C4-2B (cell line): Measurements from ENCODE around the gene TOB1.

Experiments
- ZFX ChIP-seq: fragments of 450-650 bp; IDR thresholded peaks from 2 replicates; pipeline ENCODE4 v1.6.1; 2017
- TF ChIP-seq, protein P1 (sequence below): fragments of 450-650 bp; conservative IDR thresholded peaks from 2 replicates; pipeline ENCODE4 v1.5.1; 2017; ENCODE audit warnings: mild to moderate bottlenecking

DNA sequence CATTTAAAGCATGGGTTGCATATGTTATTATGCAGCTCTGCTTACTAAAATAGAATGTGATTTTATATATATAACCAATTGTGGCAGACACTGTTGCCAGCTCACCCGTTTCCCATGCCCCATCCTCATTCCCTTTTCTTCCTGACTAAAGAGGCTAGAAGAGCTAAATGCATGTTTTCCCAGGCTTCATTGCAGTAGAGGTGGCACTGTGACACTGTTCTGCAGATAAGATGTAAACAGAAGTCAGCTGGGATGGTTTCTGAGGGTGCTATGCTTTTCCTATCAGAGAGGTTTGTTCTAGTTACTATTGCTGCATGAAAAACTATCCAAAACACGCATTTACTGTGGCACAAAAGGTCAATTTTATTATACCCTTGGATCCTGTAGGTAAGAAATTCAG, 5.7 kb upstream of the TOB1 start:
- TF ChIP-seq, protein P1, sequence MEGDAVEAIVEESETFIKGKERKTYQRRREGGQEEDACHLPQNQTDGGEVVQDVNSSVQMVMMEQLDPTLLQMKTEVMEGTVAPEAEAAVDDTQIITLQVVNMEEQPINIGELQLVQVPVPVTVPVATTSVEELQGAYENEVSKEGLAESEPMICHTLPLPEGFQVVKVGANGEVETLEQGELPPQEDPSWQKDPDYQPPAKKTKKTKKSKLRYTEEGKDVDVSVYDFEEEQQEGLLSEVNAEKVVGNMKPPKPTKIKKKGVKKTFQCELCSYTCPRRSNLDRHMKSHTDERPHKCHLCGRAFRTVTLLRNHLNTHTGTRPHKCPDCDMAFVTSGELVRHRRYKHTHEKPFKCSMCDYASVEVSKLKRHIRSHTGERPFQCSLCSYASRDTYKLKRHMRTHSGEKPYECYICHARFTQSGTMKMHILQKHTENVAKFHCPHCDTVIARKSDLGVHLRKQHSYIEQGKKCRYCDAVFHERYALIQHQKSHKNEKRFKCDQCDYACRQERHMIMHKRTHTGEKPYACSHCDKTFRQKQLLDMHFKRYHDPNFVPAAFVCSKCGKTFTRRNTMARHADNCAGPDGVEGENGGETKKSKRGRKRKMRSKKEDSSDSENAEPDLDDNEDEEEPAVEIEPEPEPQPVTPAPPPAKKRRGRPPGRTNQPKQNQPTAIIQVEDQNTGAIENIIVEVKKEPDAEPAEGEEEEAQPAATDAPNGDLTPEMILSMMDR = no peak
- no peak for TF ChIP-seq ZFX
